B cell (primary cell): ENCODE measurements around the gene STIM1. TPM values are rescaled to one million over a fixed set of nuclear protein-coding genes. Genes with fewer than 3 reads are reported as not detected.

Source experiments
- ATAC-seq: fragments of 200-7000 bp; cut with Tn5 transposase; one replicate; pipeline ENCODE4 v1.10.0; 2021; ENCODE audit warnings: low read depth, mild to moderate bottlenecking, moderate number of reproducible peaks, moderate library complexity
- CTCF ChIA-PET: fragments of 350-600 bp; sonication (Branson Sonifier 250); formaldehyde crosslinking; loops from one replicate; lab custom pipeline; 2021; ENCODE audit warnings: antibody characterized with exemption, inconsistent platforms; lab: Charles Lee
- POLR2A ChIA-PET: fragments of 350-600 bp; sonication (Branson Sonifier 250); formaldehyde crosslinking; loops from one replicate; lab custom pipeline; 2021; ENCODE audit warnings: antibody characterized with exemption; lab: Charles Lee
- DNase-seq: peaks from one replicate; pipeline ENCODE4 v3.0.0; 2013
- H2AFZ ChIP-seq: 2 replicates; pipeline ENCODE4 v1.6.1; 2012; ENCODE audit warnings: mild to moderate bottlenecking, low read depth, low read length; ENCODE audit not compliant: insufficient read depth, poor library complexity, severe bottlenecking
- H3K27ac ChIP-seq, 2 donors: 1 replicate in 1 of 2; 2 replicates in 1 of 2; pipeline ENCODE4 v1.5.1; 2012 to 2013; ENCODE audit warnings: low read length in 2 of 2, mild to moderate bottlenecking in 2 of 2, moderate library complexity in 1 of 2
- H3K27me3 ChIP-seq, 4 experiments: fragments of 200-600 bp in 1 of 4; sonication (generic) in 1 of 4; replicated peaks in 1 of 4; 1 replicate in 2 of 4; 2 replicates in 2 of 4; pipeline versions ENCODE4 v1.6.1 to v1.7.0; 2013 to 2016; ENCODE audit warnings: low read length in 3 of 4, mild to moderate bottlenecking in 2 of 4, mixed read lengths in 1 of 4, moderate library complexity in 1 of 4; ENCODE audit not compliant: insufficient read depth in 4 of 4, control insufficient read depth in 3 of 4; ENCODE audit errors: control extremely low read depth in 1 of 4
- H3K36me3 ChIP-seq, 2 experiments: replicated peaks in 1 of 2; 1 replicate in 1 of 2; 2 replicates in 1 of 2; pipeline versions ENCODE4 v1.6.1 to v1.7.1; 2013; ENCODE audit warnings: low read length in 1 of 2; ENCODE audit not compliant: insufficient read depth in 2 of 2, control insufficient read depth in 1 of 2; ENCODE audit errors: control extremely low read depth in 1 of 2, extremely low read depth in 1 of 2
- H3K4me1 ChIP-seq, 2 donors: fragments of 200-600 bp in 1 of 2; sonication (generic) in 1 of 2; 1 replicate in 1 of 2; 2 replicates in 1 of 2; pipeline versions ENCODE4 v1.5.1 to v1.6.1; 2013 to 2017; ENCODE audit warnings: low read length in 2 of 2; ENCODE audit not compliant: control insufficient read depth in 2 of 2, insufficient read depth in 2 of 2
- H3K4me2 ChIP-seq: replicated peaks from 2 replicates; pipeline ENCODE3; 2012; ENCODE audit warnings: mild to moderate bottlenecking, low read depth, low read length; ENCODE audit not compliant: poor library complexity, severe bottlenecking
- H3K4me3 ChIP-seq, 5 experiments: fragments of 200-600 bp in 1 of 5; sonication (generic) in 1 of 5; 1 replicate in 3 of 5; 2 replicates in 2 of 5; pipeline versions ENCODE4 v1.5.1 to v1.7.0; 2011 to 2016; ENCODE audit warnings: low read length in 4 of 5, mild to moderate bottlenecking in 4 of 5, low read depth in 2 of 5, control low read depth in 1 of 5, moderate library complexity in 1 of 5; ENCODE audit not compliant: insufficient read depth in 1 of 5; ENCODE audit errors: control extremely low read depth in 1 of 5, extremely low read depth in 1 of 5
- H3K79me2 ChIP-seq: fragments of 200-600 bp; sonication (generic); one replicate; pipeline ENCODE4 v1.6.0; 2016; ENCODE audit warnings: low read length; ENCODE audit not compliant: control insufficient read depth, insufficient read depth
- H3K9ac ChIP-seq: fragments of 200-600 bp; sonication (generic); 2 replicates; pipeline ENCODE4 v1.6.1; 2017; ENCODE audit warnings: mild to moderate bottlenecking, low read length, moderate library complexity
- H3K9me3 ChIP-seq, 3 donors: one replicate each; pipeline versions ENCODE4 v1.6.1 to v1.7.1; 2013; ENCODE audit warnings: low read length in 2 of 3; ENCODE audit not compliant: control insufficient read depth in 2 of 3, insufficient read depth in 1 of 3; ENCODE audit errors: control extremely low read depth in 1 of 3
- H4K20me1 ChIP-seq: 2 replicates; pipeline ENCODE4 v1.6.0; 2012; ENCODE audit warnings: mild to moderate bottlenecking, low read length; ENCODE audit not compliant: insufficient read depth, control insufficient read depth, poor library complexity, severe bottlenecking
- H3K27ac Mint-ChIP-seq: one replicate; pipeline ENCODE4 v1.8.0; 2021; ENCODE audit warnings: mixed read lengths
- H3K27me3 Mint-ChIP-seq: one replicate; pipeline ENCODE4 v1.8.0; 2021; ENCODE audit warnings: mixed read lengths
- H3K4me1 Mint-ChIP-seq: one replicate; pipeline ENCODE4 v1.8.0; 2021; ENCODE audit warnings: mixed read lengths
- H3K4me3 Mint-ChIP-seq: one replicate; pipeline ENCODE4 v1.8.0; 2021; ENCODE audit warnings: mixed read lengths
- H3K9me3 Mint-ChIP-seq: one replicate; pipeline ENCODE4 v1.8.0; 2022; ENCODE audit warnings: mixed read lengths; ENCODE audit not compliant: insufficient read depth
- EZH2 ChIP-seq: IDR thresholded peaks from 2 replicates; pipeline ENCODE4 v1.6.1; 2012; ENCODE audit warnings: borderline replicate concordance, low read depth, mild to moderate bottlenecking, moderate library complexity, low read length; ENCODE audit not compliant: insufficient read depth, poor library complexity, severe bottlenecking
- WGBS: methylation state at CpG from one replicate; pipeline ENCODE4 v1.1.5; 2013; ENCODE audit warnings: missing lambda C conversion rate; ENCODE audit not compliant: insufficient coverage; 5-methylcytosine and 5-hydroxymethylcytosine counted together
- intact Hi-C: fragments of 100-400 bp; cut with micrococcal nuclease; formaldehyde crosslinking; loops from one replicate; pipeline ENCODE4 v1.10.0; 2022
- polyA plus RNA-seq: library from polyadenylated mRNA; depleted of rRNA; stranded (reverse); fragments of >200 nt; gene quantifications from 2 replicates; pipeline ENCODE4 v1.2.3, GENCODE V29; 2012
- total RNA-seq, 2 donors: library from RNA; stranded (reverse); fragments of 120-200 nt in 1 of 2; gene quantifications; 1 replicate in 1 of 2; 2 replicates in 1 of 2; pipeline versions ENCODE4 v1.2.3 to v1.2.4, GENCODE V29; 2013 to 2022
- TF ChIP-seq, protein P1 (sequence below): fragments of 200-600 bp; IDR thresholded peaks from one replicate; pipeline ENCODE4 v1.8.0; 2022; ENCODE audit warnings: antibody characterized with exemption, mild to moderate bottlenecking

The STIM1 gene
- total and polyA plus RNA-seq, 2 donors (not counting 1 experiment from before 2014, with no cell fraction given): 59.4 to 76.7 TPM

DNA sequence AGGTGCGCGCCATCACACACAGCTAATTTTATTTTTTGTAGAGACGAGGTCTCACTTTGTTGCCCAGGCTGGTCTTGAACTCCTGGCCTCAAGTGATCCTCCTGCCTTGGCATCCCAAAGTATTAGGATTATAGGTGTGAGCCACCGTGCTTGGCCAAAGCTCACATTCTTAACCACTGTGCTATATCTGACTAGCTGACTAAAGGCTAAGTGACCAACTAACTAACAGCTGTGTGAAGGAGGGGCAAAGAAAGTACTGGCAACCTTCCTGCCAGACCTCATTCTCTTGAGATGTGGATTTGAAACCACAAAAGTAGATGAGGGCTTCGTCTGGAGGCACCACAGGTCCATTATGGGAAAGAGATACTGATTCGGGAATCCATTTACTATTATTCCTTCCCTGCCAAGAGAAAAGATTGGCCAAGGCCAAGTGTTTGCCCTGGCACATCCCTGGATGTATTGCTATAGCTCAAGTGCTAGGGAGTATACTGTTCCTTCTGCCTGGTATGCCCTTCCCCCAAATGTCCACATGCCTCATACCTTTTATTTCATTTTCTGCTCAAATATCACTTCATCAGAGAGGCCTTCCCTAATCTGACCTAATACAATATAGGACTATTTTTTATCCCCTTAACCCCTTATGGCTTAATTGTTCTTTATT, 186.4 kb downstream of the STIM1 start:
- WGBS: 100% methylated on average over 4 of the region's 6 CpGs
- Histone ChIP-seq H4K20me1 (peaks cover 50% of the 10 kb centered on the region), H3K4me3 (no peak overlapping the region), H3K9ac (no peak overlapping the region), H3K4me2 (no peak overlapping the region), H3K36me3 (peaks cover 2% of the 10 kb centered on the region in 2 experiments), H2AFZ (no peak overlapping the region), H3K27me3 (no peaks in the 10 kb centered on the region), H3K79me2 (peaks cover 56% of the 10 kb centered on the region), H3K4me1 (no peaks in the 10 kb centered on the region), H3K27ac (no peak overlapping the region), H3K9me3 (no peaks in the 10 kb centered on the region)
- Mint-ChIP-seq H3K4me3 (no peak overlapping the region), H3K27ac (no peak overlapping the region), H3K27me3 (no peaks in the 10 kb centered on the region), H3K4me1 (peaks cover 5% of the 10 kb centered on the region), H3K9me3 (no peaks in the 10 kb centered on the region)
- ChIA-PET CTCF (interaction anchor here (1.1 to 4.6 kb wide), 2 partner anchors 45 to 192 kb away, joined by 3 to 24 read pairs; no protein-coding TSS in a partner anchor), POLR2A (interaction anchor here (0.6 kb wide), 1 partner anchor 192 kb away, joined by 5 read pairs; no protein-coding TSS in a partner anchor)
- intact Hi-C loops: no loop called here
- ATAC-seq (no peak), DNase-seq (no peak)
- TF ChIP-seq, protein P1, sequence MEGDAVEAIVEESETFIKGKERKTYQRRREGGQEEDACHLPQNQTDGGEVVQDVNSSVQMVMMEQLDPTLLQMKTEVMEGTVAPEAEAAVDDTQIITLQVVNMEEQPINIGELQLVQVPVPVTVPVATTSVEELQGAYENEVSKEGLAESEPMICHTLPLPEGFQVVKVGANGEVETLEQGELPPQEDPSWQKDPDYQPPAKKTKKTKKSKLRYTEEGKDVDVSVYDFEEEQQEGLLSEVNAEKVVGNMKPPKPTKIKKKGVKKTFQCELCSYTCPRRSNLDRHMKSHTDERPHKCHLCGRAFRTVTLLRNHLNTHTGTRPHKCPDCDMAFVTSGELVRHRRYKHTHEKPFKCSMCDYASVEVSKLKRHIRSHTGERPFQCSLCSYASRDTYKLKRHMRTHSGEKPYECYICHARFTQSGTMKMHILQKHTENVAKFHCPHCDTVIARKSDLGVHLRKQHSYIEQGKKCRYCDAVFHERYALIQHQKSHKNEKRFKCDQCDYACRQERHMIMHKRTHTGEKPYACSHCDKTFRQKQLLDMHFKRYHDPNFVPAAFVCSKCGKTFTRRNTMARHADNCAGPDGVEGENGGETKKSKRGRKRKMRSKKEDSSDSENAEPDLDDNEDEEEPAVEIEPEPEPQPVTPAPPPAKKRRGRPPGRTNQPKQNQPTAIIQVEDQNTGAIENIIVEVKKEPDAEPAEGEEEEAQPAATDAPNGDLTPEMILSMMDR: no peak
- TF ChIP-seq EZH2: no peak

DNA sequence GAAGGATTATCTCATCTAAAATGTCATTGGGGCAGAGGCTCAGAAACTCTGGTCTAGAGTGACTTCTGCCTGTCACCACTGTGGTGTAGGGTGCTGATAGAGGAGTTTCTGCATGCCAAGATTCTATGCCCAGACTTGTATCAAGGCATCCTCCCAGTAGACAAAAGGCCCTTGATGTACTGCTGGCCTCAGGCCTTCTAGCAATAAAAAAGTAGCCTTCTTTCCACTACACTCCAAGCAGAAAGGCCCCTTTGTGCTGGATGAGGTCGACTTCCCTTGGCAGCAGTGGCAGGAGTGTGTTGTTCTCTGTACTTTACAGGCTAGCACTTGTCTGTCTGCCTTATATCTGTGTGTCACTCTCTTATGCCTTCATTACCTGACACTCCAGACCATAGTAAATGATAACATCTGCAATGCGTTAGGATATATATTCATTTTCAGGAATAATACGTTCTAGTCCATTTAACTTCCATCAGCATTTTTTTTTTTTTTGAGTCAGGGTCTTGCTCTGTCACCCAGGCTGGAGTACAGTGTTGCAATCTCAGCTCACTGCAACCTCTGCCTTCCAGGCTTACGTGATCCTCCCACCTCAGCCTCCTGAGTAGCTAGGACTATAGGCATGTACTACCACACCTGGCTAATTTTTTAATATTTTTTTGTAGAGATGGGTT, 189.6 kb downstream of the STIM1 start:
- 0% methylated on average over 1 of the region's 4 CpGs for WGBS
- Histone ChIP-seq H3K27ac (no peak overlapping the region), H3K4me2 (no peak overlapping the region), H3K79me2 (peaks cover 38% of the 10 kb centered on the region), H4K20me1 (peaks cover 39% of the 10 kb centered on the region), H3K9me3 (no peaks in the 10 kb centered on the region), H3K36me3 (peaks cover 2 to 9% of the 10 kb centered on the region in 2 experiments), H3K4me3 (no peak overlapping the region), H2AFZ (no peak overlapping the region), H3K9ac (no peak overlapping the region), H3K4me1 (no peaks in the 10 kb centered on the region), H3K27me3 (no peaks in the 10 kb centered on the region)
- ATAC-seq (no peak), DNase-seq (no peak)
- intact Hi-C loops: no loop called here
- CTCF ChIA-PET: interaction anchor here (1.1 to 4.6 kb wide), 4 partner anchors 13 to 195 kb away, joined by 6 to 24 read pairs (median 8); partner anchors contain the start of gene STIM1
- no peaks in the 10 kb centered on the region for H3K9me3 Mint-ChIP-seq
- TF ChIP-seq, protein P1: no peak
- no peak for TF ChIP-seq EZH2
- peak overlapping the region; percentile 20 for H3K27ac Mint-ChIP-seq
- H3K4me3 Mint-ChIP-seq: no peak overlapping the region
- H3K4me1 Mint-ChIP-seq: peaks cover 9% of the 10 kb centered on the region
- POLR2A ChIA-PET: no interaction called here
- no peaks in the 10 kb centered on the region for H3K27me3 Mint-ChIP-seq
